Psoas muscle (tissue), 8 donors: ENCODE results near the gene TATDN3. TPM values are rescaled to one million over a fixed set of nuclear protein-coding genes. Genes with fewer than 3 reads are reported as not detected.

Experiments
- ATAC-seq, 4 donors: fragments of 200-7000 bp; cut with Tn5 transposase; one replicate each; pipeline ENCODE4 v1.9.1; 2020; ENCODE audit warnings: moderate library complexity in 3 of 4, mild to moderate bottlenecking in 2 of 4
- DNase-seq, 2 donors: peaks; one replicate each; pipeline ENCODE4 v3.0.0-alpha.2; 2020
- H3K27ac ChIP-seq: fragments of 200-600 bp; one replicate; pipeline ENCODE4 v1.8.0; 2022
- H3K27me3 ChIP-seq, 3 donors: fragments of 200-600 bp in 1 of 3; one replicate each; pipeline versions ENCODE4 v1.6.1 to v1.8.0; 2013 to 2022; ENCODE audit warnings: low read length in 2 of 3, mild to moderate bottlenecking in 2 of 3, moderate library complexity in 1 of 3; ENCODE audit not compliant: insufficient read depth in 3 of 3
- H3K36me3 ChIP-seq, 2 donors: fragments of 200-600 bp in 1 of 2; one replicate each; pipeline versions ENCODE4 v1.6.1 to v1.8.0; 2013 to 2022; ENCODE audit warnings: low read depth in 1 of 2, mild to moderate bottlenecking in 1 of 2, moderate library complexity in 1 of 2; ENCODE audit not compliant: insufficient read depth in 1 of 2
- H3K4me1 ChIP-seq: fragments of 200-600 bp; one replicate; pipeline ENCODE4 v1.8.0; 2022
- H3K4me3 ChIP-seq: fragments of 200-600 bp; one replicate; pipeline ENCODE4 v1.8.0; 2022; ENCODE audit warnings: mild to moderate bottlenecking
- H3K9me3 ChIP-seq: fragments of 200-600 bp; one replicate; pipeline ENCODE4 v1.8.0; 2022
- CTCF ChIP-seq: fragments of 200-600 bp; IDR thresholded peaks from one replicate; pipeline ENCODE4 v1.8.0; 2022; ENCODE audit warnings: antibody characterized with exemption
- WGBS, 3 donors: extraction: QIAGEN DNeasy Blood & Tissue Kit; methylation state at CpG; one replicate each; pipeline versions ENCODE4 v1.1.6 to v1.1.7; 2013; 5-methylcytosine and 5-hydroxymethylcytosine counted together
- intact Hi-C, 2 donors: fragments of 100-400 bp; cut with DNase I; formaldehyde crosslinking; loops; one replicate each; pipeline versions ENCODE4 v1.11.0 to v1.14.2; 2022
- polyA plus RNA-seq, 3 donors: library from polyadenylated mRNA; stranded (reverse); fragments of 200-250 nt; gene quantifications; one replicate each; pipeline ENCODE4 v1.2.3, GENCODE V29; 2013
- total RNA-seq, 4 donors: library from RNA; stranded (reverse); fragmentation: NEBNext Ultra II Directional in 2 of 4; extraction: Animal tissue kit (Norgen Biotek cat#: 25700) in 2 of 4; gene quantifications; one replicate each; pipeline versions ENCODE4 v1.2.1 to v1.2.4, GENCODE V29; 2021 to 2023
- donor health status: healthy with polysubstance abuse.
- donor health status: DM: no; HTN: no; CAD: no; lungs with moderate emphysema.
- donor health status: Bipolar disorder and iron deficiency.
- donor health status: healthy.
- donor health status: DM: yes; HTN: yes; CAD: no.
- donor health status: DM: no; HTN: no; CAD: no.
- donor health status: DM: no; HTN: no; CAD: no.
- donor health status: DM: yes; HTN: yes; CAD: no.

The TATDN3 gene
- total and polyA plus RNA-seq, 7 donors, result 13.5 to 25.2 (median 21.4) TPM

GRCh38 chr1:212820969-212821368 is 29.3 kb downstream of the TATDN3 start:
- H3K36me3 ChIP-seq, result no peaks in the 10 kb centered on the region
- peaks cover 5% of the 10 kb centered on the region for H3K9me3 ChIP-seq
- no peaks in the 10 kb centered on the region for H3K27me3 ChIP-seq
- 85 to 93% (median 87%) methylated on average over 2 of the region's 2 CpGs for WGBS, 3 donors
- no peak overlapping the region for H3K27ac ChIP-seq
- no peak for ATAC-seq
- H3K4me1 ChIP-seq, result no peaks in the 10 kb centered on the region
- H3K4me3 ChIP-seq, result no peak overlapping the region
- no peak for TF ChIP-seq CTCF
- DNase-seq, result no peak
- intact Hi-C loops, result no loop called here

DNA sequence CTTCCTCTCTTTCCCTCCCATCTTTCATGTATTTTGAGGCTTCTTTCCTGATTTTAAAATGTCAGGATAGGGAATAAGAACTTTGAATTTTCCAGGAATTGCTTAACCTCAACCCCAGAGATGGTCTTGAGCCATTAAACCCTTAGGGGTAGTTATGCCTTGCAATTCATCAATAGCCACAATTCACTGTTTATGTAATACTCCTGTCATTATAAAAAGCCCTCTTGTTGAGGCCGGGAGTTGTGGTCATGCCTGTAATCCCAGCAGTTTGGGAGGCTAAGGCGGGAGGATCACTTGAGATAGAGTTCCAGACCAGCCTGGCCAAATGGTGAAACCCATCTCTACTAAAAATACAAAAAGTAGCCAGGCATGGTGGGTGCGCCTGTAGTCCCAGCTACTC is 31.3 kb downstream of the TATDN3 start:
- 88 to 93% (median 92%) methylated on average over 3 of the region's 3 CpGs for WGBS, 3 donors
- intact Hi-C loops, result no loop called here
- Histone ChIP-seq H3K4me3 (no peak overlapping the region), H3K27ac (no peak overlapping the region), H3K36me3 (no peaks in the 10 kb centered on the region), H3K27me3 (no peaks in the 10 kb centered on the region), H3K4me1 (no peaks in the 10 kb centered on the region), H3K9me3 (peaks cover 8% of the 10 kb centered on the region)
- TF ChIP-seq CTCF, result no peak
- no peak for DNase-seq
- ATAC-seq, result no peak

- intact Hi-C loops, result no loop called here
- no peaks in the 10 kb centered on the region for H3K27me3 ChIP-seq
- no peak for ATAC-seq
These were observed 32.5 kb downstream of the TATDN3 start for GRCh38 chr1:212824201-212824600.

DNA sequence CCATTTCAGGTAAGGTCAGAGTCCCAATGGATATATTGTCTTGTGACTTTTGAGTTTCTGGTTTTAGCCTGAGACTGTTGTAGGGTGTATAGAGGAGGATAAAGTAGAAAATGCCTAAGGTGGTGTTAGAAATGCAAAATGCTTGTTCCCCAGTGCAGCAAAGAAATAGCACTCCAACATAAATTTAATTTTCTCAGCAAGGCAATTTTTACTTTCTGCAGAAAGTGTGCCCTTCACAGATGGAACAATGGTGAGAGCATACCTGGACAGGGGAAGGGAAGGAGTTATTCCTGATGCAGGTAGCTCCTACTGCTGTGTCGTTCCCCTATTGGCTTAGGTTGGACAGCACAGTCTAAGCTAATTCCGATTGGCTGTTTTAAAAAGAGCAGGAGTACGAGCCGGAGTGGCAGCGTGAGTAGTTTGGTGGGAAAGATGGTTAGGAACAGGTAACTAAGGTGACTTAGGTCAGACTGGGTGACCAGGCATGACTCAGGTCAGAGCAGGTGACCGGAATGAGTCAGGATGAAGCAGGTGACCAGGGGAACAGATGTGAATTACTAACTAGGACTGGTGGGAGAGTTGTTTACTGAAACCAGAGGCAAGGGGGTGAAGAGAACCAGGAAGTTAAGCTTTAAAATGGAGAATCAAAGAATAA is 34.2 kb downstream of the TATDN3 start:
- Histone ChIP-seq H3K4me3 (no peak overlapping the region), H3K4me1 (no peaks in the 10 kb centered on the region), H3K36me3 (no peaks in the 10 kb centered on the region), H3K27ac (no peak overlapping the region), H3K27me3 (no peaks in the 10 kb centered on the region), H3K9me3 (peaks cover 8% of the 10 kb centered on the region)
- ATAC-seq, result no peak
- 93 to 95% (median 94%) methylated on average over 6 of the region's 6 CpGs for WGBS, 3 donors
- DNase-seq, result no peak
- intact Hi-C loops, result no loop called here
- TF ChIP-seq CTCF, result no peak

More at GRCh38 chr1:212824201-212824600, 32.5 kb downstream of the TATDN3 start:
- DNase-seq, result no peak
- no peak overlapping the region for H3K4me3 ChIP-seq
- TF ChIP-seq CTCF, result no peak
- no peaks in the 10 kb centered on the region for H3K36me3 ChIP-seq
- no peaks in the 10 kb centered on the region for H3K4me1 ChIP-seq
- no peak overlapping the region for H3K27ac ChIP-seq
- 94 to 96% (median 95%) methylated on average over 16 of the region's 16 CpGs for WGBS, 3 donors
- peaks cover 8% of the 10 kb centered on the region for H3K9me3 ChIP-seq
